Caco-2 (cell line): ENCODE results near the gene HK1. TPM values are rescaled to one million over a fixed set of nuclear protein-coding genes. Genes with fewer than 3 reads are reported as not detected.

Experiments used
- BruUV-seq: library from RNA; stranded (reverse); fragments of 400-500 nt; replicated peaks from 2 replicates; lab custom pipeline; 2021; lab: Mats Ljungman, UMichigan
- CTCF ChIA-PET: fragments of 300-600 bp; sonication (Branson Sonifier 250); formaldehyde crosslinking; loops from one replicate; lab custom pipeline; 2022; ENCODE audit warnings: antibody characterized with exemption; lab: Charles Lee
- POLR2A ChIA-PET: fragments of 300-600 bp; sonication (Branson Sonifier 250); formaldehyde crosslinking; loops from one replicate; lab custom pipeline; 2022; ENCODE audit warnings: antibody characterized with exemption; lab: Charles Lee
- DNase-seq, 2 experiments: peaks; one replicate each; pipeline versions ENCODE4 v3.0.0 to v3.0.0-alpha.2; 2020 to 2022
- H3K27me3 ChIP-seq: replicated peaks from 2 replicates; pipeline ENCODE4 v1.6.0; 2011; ENCODE audit warnings: low read length; ENCODE audit not compliant: control insufficient read depth, insufficient read depth
- H3K36me3 ChIP-seq: 2 replicates; pipeline ENCODE4 v1.5.1; 2011; ENCODE audit warnings: low read length; ENCODE audit not compliant: control insufficient read depth, insufficient read depth
- H3K4me1 ChIP-seq: fragments of 250-450 bp; sonication (Bioruptor Pico); 2 replicates; pipeline ENCODE4 v1.5.1; 2020; ENCODE audit warnings: mild to moderate bottlenecking
- H3K4me3 ChIP-seq: 2 replicates; pipeline ENCODE4 v1.5.1; 2011; ENCODE audit warnings: low read depth, mild to moderate bottlenecking, control low read depth, low read length
- H3K9me3 ChIP-seq: fragments of 250-450 bp; sonication (Bioruptor Pico); 2 replicates; pipeline ENCODE4 v1.5.1; 2020; ENCODE audit warnings: mild to moderate bottlenecking, moderate library complexity
- H3K27ac Mint-ChIP-seq: one replicate; pipeline ENCODE4 v1.8.0; 2022; ENCODE audit warnings: mixed read lengths; ENCODE audit not compliant: unreplicated experiment
- H3K27me3 Mint-ChIP-seq: one replicate; pipeline ENCODE4 v1.8.0; 2022; ENCODE audit warnings: mixed read lengths; ENCODE audit not compliant: insufficient read depth, unreplicated experiment
- H3K36me3 Mint-ChIP-seq: one replicate; pipeline ENCODE4 v1.8.0; 2022; ENCODE audit warnings: mild to moderate bottlenecking, mixed read lengths; ENCODE audit not compliant: insufficient read depth, unreplicated experiment
- H3K4me1 Mint-ChIP-seq: one replicate; pipeline ENCODE4 v1.8.0; 2022; ENCODE audit warnings: low read depth, mixed read lengths; ENCODE audit not compliant: unreplicated experiment
- H3K4me3 Mint-ChIP-seq: one replicate; pipeline ENCODE4 v1.8.0; 2022; ENCODE audit warnings: mild to moderate bottlenecking, moderate library complexity, mixed read lengths; ENCODE audit not compliant: unreplicated experiment
- H3K9me3 Mint-ChIP-seq: one replicate; pipeline ENCODE4 v1.8.0; 2022; ENCODE audit warnings: mixed read lengths; ENCODE audit not compliant: unreplicated experiment
- CTCF ChIP-seq, 2 experiments: fragments of 200-600 bp in 1 of 2; IDR thresholded peaks; 1 replicate in 1 of 2; 2 replicates in 1 of 2; pipeline versions ENCODE4 v1.5.1 to v1.8.0; 2011 to 2022; ENCODE audit warnings: antibody characterized with exemption in 1 of 2, control low read depth in 1 of 2, inconsistent platforms in 1 of 2, low read depth in 1 of 2, low read length in 1 of 2, mild to moderate bottlenecking in 1 of 2, moderate library complexity in 1 of 2; ENCODE audit not compliant: insufficient read depth in 1 of 2, severe bottlenecking in 1 of 2, unreplicated experiment in 1 of 2
- intact Hi-C: fragments of 100-400 bp; cut with micrococcal nuclease; formaldehyde crosslinking; loops from one replicate; pipeline ENCODE4 v1.10.0; 2022; ENCODE audit not compliant: unreplicated experiment
- total RNA-seq: library from RNA; stranded (reverse); gene quantifications from 2 replicates; pipeline ENCODE4 v1.2.3, GENCODE V29; 2022

HK1 gene
- total RNA-seq, 1 experiment from 2014 or later = 35.4 TPM

- no peaks in the 10 kb centered on the region for H3K36me3 ChIP-seq
- peaks cover under 1% of the 10 kb centered on the region for H3K4me1 Mint-ChIP-seq
- peak; percentile 99 to 100 for TF ChIP-seq CTCF (IDR thresholded peaks at IDR 0.05; ENCODE audit: insufficient read depth in 1 of 2, low read depth in 1 of 2, low read length in 1 of 2, severe bottlenecking in 1 of 2, unreplicated experiment in 1 of 2)
- H3K4me3 Mint-ChIP-seq = no peak overlapping the region
- no peak overlapping the region for H3K4me3 ChIP-seq
- peak; percentile 86 to 95 for DNase-seq
- no peaks in the 10 kb centered on the region for H3K9me3 ChIP-seq
- ChIA-PET CTCF (interaction anchor here (1.0 to 4.3 kb wide), 6 partner anchors 127 to 171 kb away, joined by 3 to 39 read pairs (median 8); no protein-coding TSS in a partner anchor), POLR2A (no interaction called here)
- H3K9me3 Mint-ChIP-seq = no peaks in the 10 kb centered on the region
- no TSS peak for BruUV-seq
- H3K4me1 ChIP-seq = peaks cover 5% of the 10 kb centered on the region
- no peak overlapping the region for H3K27ac Mint-ChIP-seq
- H3K36me3 Mint-ChIP-seq = no peaks in the 10 kb centered on the region
- no peaks in the 10 kb centered on the region for H3K27me3 ChIP-seq
- no peaks in the 10 kb centered on the region for H3K27me3 Mint-ChIP-seq
- intact Hi-C loops = loop anchor here (1.0 to 5.0 kb wide), 6 partner anchors 80 to 400 kb away; no protein-coding TSS in a partner anchor
Observed at GRCh38 chr10:69237528-69238159, 40.7 kb upstream of the HK1 start.

- H3K36me3 Mint-ChIP-seq = no peaks in the 10 kb centered on the region
- no peak overlapping the region for H3K4me3 ChIP-seq
- no peak overlapping the region for H3K4me3 Mint-ChIP-seq
- intact Hi-C loops = loop anchor here (5.0 kb wide), 2 partner anchors 268 to 398 kb away; no protein-coding TSS in a partner anchor
- H3K27ac Mint-ChIP-seq = no peak overlapping the region
- CTCF ChIA-PET = interaction anchor here (0.7 to 4.3 kb wide), 5 partner anchors 44 to 154 kb away, joined by 3 to 39 read pairs (median 9); no protein-coding TSS in a partner anchor
- H3K9me3 ChIP-seq = no peaks in the 10 kb centered on the region
- no peaks in the 10 kb centered on the region for H3K4me1 Mint-ChIP-seq
- no peak for DNase-seq
- H3K4me1 ChIP-seq = no peaks in the 10 kb centered on the region
- H3K27me3 Mint-ChIP-seq = no peaks in the 10 kb centered on the region
- no TSS peak for BruUV-seq
- POLR2A ChIA-PET = no interaction called here
- H3K27me3 ChIP-seq = no peaks in the 10 kb centered on the region
- H3K9me3 Mint-ChIP-seq = no peaks in the 10 kb centered on the region
- no peak for TF ChIP-seq CTCF (IDR thresholded peaks at IDR 0.05; ENCODE audit: insufficient read depth in 1 of 2, low read depth in 1 of 2, low read length in 1 of 2, severe bottlenecking in 1 of 2, unreplicated experiment in 1 of 2)
- H3K36me3 ChIP-seq = no peaks in the 10 kb centered on the region
Observed at GRCh38 chr10:69239136-69239535, 39.2 kb upstream of the HK1 start.

- POLR2A ChIA-PET = no interaction called here
- DNase-seq = no peak
- no peaks in the 10 kb centered on the region for H3K27me3 Mint-ChIP-seq
- H3K4me3 Mint-ChIP-seq = no peak overlapping the region
- CTCF ChIA-PET = interaction anchor here (1.0 to 3.4 kb wide), 2 partner anchors 150 to 153 kb away, joined by 5 to 17 read pairs; no protein-coding TSS in a partner anchor
- TF ChIP-seq CTCF (IDR thresholded peaks at IDR 0.05; ENCODE audit: insufficient read depth in 1 of 2, low read depth in 1 of 2, low read length in 1 of 2, severe bottlenecking in 1 of 2, unreplicated experiment in 1 of 2) = no peak
- no peaks in the 10 kb centered on the region for H3K9me3 Mint-ChIP-seq
- H3K4me1 ChIP-seq = no peaks in the 10 kb centered on the region
- no peaks in the 10 kb centered on the region for H3K36me3 ChIP-seq
- intact Hi-C loops = loop anchor here (5.0 kb wide), 2 partner anchors 267 to 397 kb away; no protein-coding TSS in a partner anchor
- BruUV-seq = no TSS peak
- H3K27me3 ChIP-seq = no peaks in the 10 kb centered on the region
- H3K36me3 Mint-ChIP-seq = no peaks in the 10 kb centered on the region
- H3K4me1 Mint-ChIP-seq = no peaks in the 10 kb centered on the region
- no peak overlapping the region for H3K4me3 ChIP-seq
- H3K27ac Mint-ChIP-seq = no peak overlapping the region
- no peaks in the 10 kb centered on the region for H3K9me3 ChIP-seq
Observed at GRCh38 chr10:69239816-69240434, 38.4 kb upstream of the HK1 start.
